Mucosa of rectum (tissue), 2 donors: ENCODE data around the gene VPS13C.

ENCODE experiments used
- H3K27ac ChIP-seq, 2 donors: one replicate each; pipeline ENCODE4 v1.7.0; 2013; ENCODE audit warnings: inconsistent platforms in 2 of 2, low read depth in 2 of 2, low read length in 2 of 2
- H3K27me3 ChIP-seq, 2 donors: one replicate each; pipeline ENCODE4 v1.7.0; 2013; ENCODE audit warnings: low read length in 2 of 2; ENCODE audit not compliant: control insufficient read depth in 2 of 2, insufficient read depth in 2 of 2
- H3K36me3 ChIP-seq, 2 donors: one replicate each; pipeline ENCODE4 v1.7.0; 2013; ENCODE audit warnings: low read length in 2 of 2; ENCODE audit not compliant: control insufficient read depth in 2 of 2, insufficient read depth in 2 of 2
- H3K4me1 ChIP-seq, 2 donors: one replicate each; pipeline ENCODE4 v1.7.0; 2013; ENCODE audit warnings: low read length in 2 of 2, mild to moderate bottlenecking in 1 of 2; ENCODE audit not compliant: control insufficient read depth in 2 of 2, insufficient read depth in 2 of 2
- H3K4me3 ChIP-seq, 2 donors: one replicate each; pipeline ENCODE4 v1.7.0; 2013; ENCODE audit warnings: low read length in 2 of 2
- H3K9ac ChIP-seq, 2 donors: one replicate each; pipeline ENCODE4 v1.7.0; 2013; ENCODE audit warnings: low read length in 2 of 2, low read depth in 1 of 2, mild to moderate bottlenecking in 1 of 2
- H3K9me3 ChIP-seq, 2 donors: one replicate each; pipeline ENCODE4 v1.7.0; 2013; ENCODE audit warnings: low read length in 2 of 2; ENCODE audit not compliant: control insufficient read depth in 2 of 2
- donor health status: healthy.
- donor health status: Normal muscosa, but diverticular disease.

VPS13C gene

GRCh38 chr15:62094388-62094787 lies 34.1 kb upstream of the VPS13C start:
- Histone ChIP-seq H3K27me3 (no peaks in the 10 kb centered on the region), H3K9ac (no peak overlapping the region), H3K4me1 (no peaks in the 10 kb centered on the region), H3K9me3 (no peaks in the 10 kb centered on the region), H3K27ac (no peak overlapping the region), H3K4me3 (no peak overlapping the region), H3K36me3 (no peaks in the 10 kb centered on the region)

DNA sequence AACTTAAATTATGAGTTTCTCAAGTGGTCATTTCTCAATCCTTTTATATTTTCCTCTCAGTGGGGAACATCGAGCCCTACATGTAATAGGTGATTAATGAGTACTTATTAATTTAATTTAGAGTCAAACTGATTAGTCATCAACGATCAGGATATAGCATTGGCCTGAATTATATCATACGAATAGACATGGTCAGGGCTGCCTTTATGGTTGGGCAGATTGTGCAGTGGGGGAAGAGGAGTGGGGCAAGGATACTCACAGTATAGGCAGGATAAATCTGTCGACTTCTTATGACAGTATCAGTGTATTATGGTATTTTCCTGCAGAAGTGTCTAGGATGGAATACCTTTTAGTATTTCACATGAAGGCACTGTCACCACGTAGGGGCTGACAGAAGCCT lies 33.6 kb upstream of the VPS13C start:
- Histone ChIP-seq H3K36me3 (no peaks in the 10 kb centered on the region), H3K4me1 (no peaks in the 10 kb centered on the region), H3K27me3 (no peaks in the 10 kb centered on the region), H3K9me3 (no peaks in the 10 kb centered on the region), H3K9ac (no peak overlapping the region), H3K27ac (no peak overlapping the region), H3K4me3 (no peak overlapping the region)

DNA sequence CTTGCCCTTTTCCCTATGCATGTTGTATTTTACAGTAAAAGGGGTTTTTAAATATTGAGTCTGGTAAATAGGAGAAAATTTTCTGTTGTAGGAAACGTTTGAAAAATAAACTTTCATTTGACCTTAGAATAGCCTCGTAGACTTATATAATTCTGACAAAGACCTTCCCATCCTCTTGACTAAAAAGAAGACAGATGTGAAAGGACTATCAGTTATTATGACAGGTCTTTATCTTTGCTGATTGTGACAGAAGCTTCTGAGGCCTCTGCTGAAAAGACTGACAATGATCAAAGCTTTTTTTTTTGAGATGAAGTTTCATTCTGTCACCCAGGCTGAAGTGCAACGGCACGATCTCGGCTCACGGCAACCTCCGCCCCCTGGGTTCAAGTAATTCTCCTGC lies 30.7 kb upstream of the VPS13C start:
- no peaks in the 10 kb centered on the region for H3K27me3 ChIP-seq
- no peak overlapping the region for H3K9ac ChIP-seq
- H3K4me3 ChIP-seq: no peak overlapping the region
- no peak overlapping the region for H3K27ac ChIP-seq
- H3K36me3 ChIP-seq: no peaks in the 10 kb centered on the region
- H3K4me1 ChIP-seq: peaks cover 0 to 6% of the 10 kb centered on the region in 2 donors
- no peaks in the 10 kb centered on the region for H3K9me3 ChIP-seq

DNA sequence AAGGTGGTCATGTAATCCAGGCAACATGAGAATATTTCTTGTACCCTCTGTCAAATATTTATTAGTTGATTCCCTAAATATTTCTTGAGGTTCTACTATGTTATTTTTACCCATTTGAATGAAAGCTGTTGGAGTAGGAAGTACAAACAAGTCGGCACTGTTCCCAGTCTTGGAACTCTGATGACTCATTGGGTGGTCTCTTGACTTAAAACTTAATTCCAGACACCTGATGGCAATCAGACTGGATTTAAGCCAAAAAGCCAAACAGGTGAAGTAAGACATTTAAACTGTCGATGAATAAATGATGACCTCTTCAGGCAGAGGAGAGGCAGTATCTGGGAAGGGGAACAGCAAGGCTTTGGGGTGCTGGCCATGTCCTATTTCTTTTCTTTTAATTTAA lies 29.4 kb upstream of the VPS13C start:
- Histone ChIP-seq H3K9me3 (no peaks in the 10 kb centered on the region), H3K4me1 (peaks cover 0 to 6% of the 10 kb centered on the region in 2 donors), H3K36me3 (no peaks in the 10 kb centered on the region), H3K27ac (no peak overlapping the region), H3K4me3 (no peak overlapping the region), H3K9ac (no peak overlapping the region), H3K27me3 (no peaks in the 10 kb centered on the region)

DNA sequence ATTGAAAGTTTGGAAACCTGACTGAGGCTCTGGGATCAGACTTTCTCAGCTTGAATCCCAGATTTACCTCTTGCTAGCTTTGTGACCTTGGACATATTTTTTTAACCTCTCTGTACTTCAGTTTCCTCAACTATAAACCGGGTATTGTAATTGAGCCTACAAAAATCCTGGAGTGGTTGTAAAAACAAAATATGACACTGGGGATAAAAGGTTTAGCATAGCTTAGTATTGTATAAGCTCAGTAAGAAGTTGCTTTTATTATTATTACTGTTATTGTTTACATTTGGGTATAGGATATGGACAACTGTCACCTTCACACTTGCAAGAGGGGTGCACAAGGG lies 28.1 kb upstream of the VPS13C start:
- H3K9me3 ChIP-seq: no peaks in the 10 kb centered on the region
- H3K9ac ChIP-seq: no peak overlapping the region
- no peak overlapping the region for H3K27ac ChIP-seq
- no peaks in the 10 kb centered on the region for H3K27me3 ChIP-seq
- no peaks in the 10 kb centered on the region for H3K36me3 ChIP-seq
- H3K4me3 ChIP-seq: no peak overlapping the region
- peaks cover 0 to 6% of the 10 kb centered on the region in 2 donors for H3K4me1 ChIP-seq

DNA sequence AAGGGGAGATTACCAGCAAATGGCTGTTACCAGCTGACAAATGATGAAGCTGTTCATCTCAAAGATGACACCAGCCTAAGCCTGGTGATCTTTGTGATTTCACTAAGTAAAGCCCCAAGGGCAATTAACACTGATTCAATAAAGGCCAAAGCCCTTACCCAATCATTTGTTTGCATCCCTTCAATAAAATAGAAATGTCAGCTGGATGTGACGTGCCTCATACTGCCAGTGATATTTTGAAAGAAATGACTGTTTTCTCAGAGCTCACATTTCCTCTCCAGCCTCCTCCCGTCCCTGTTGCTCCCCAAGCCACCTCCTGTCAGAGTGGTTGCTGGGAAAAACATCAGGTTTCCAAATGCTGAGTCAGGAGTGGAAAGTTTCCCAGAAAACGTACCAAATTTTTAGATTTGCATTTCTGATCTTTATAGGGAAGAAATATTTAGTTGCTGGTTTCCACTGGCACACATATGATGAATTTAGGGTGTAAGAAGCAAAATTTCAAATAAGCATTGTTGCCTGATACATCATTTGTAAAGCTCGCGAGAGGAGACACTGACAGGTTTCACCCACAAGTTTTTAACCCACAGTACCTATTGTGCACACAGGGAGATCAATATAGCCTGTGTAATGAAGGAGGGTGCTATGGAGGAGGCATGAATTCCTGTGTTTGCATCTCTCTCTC lies 27.6 kb upstream of the VPS13C start:
- Histone ChIP-seq H3K9me3 (no peaks in the 10 kb centered on the region), H3K9ac (no peak overlapping the region), H3K4me1 (peaks cover 0 to 10% of the 10 kb centered on the region in 2 donors), H3K4me3 (no peak overlapping the region), H3K36me3 (no peaks in the 10 kb centered on the region), H3K27me3 (no peaks in the 10 kb centered on the region), H3K27ac (no peak overlapping the region)

DNA sequence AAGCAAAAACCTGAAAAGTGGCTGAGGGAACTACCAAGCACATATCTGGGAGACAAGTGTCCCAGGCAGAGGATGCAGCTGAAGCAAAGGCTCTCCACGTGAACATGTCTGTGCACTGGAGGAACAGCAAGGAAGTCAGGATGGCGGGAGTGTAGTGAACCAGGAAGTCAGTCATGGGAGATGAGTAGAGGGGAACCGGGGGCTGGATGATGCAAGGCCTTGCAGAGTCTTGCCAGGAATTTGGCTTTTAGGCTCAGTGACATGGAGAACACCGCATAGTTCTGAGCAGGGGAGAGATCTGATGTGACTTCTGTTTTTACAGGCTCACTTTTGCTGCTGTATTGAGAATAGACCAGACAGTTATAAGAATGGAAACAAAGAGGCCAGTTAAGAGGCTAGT lies 25.5 kb upstream of the VPS13C start:
- H3K36me3 ChIP-seq: no peaks in the 10 kb centered on the region
- H3K27ac ChIP-seq: no peak overlapping the region
- H3K9ac ChIP-seq: no peak overlapping the region
- no peak overlapping the region for H3K4me3 ChIP-seq
- no peaks in the 10 kb centered on the region for H3K9me3 ChIP-seq
- peaks cover 0 to 10% of the 10 kb centered on the region in 2 donors for H3K4me1 ChIP-seq
- H3K27me3 ChIP-seq: no peaks in the 10 kb centered on the region

DNA sequence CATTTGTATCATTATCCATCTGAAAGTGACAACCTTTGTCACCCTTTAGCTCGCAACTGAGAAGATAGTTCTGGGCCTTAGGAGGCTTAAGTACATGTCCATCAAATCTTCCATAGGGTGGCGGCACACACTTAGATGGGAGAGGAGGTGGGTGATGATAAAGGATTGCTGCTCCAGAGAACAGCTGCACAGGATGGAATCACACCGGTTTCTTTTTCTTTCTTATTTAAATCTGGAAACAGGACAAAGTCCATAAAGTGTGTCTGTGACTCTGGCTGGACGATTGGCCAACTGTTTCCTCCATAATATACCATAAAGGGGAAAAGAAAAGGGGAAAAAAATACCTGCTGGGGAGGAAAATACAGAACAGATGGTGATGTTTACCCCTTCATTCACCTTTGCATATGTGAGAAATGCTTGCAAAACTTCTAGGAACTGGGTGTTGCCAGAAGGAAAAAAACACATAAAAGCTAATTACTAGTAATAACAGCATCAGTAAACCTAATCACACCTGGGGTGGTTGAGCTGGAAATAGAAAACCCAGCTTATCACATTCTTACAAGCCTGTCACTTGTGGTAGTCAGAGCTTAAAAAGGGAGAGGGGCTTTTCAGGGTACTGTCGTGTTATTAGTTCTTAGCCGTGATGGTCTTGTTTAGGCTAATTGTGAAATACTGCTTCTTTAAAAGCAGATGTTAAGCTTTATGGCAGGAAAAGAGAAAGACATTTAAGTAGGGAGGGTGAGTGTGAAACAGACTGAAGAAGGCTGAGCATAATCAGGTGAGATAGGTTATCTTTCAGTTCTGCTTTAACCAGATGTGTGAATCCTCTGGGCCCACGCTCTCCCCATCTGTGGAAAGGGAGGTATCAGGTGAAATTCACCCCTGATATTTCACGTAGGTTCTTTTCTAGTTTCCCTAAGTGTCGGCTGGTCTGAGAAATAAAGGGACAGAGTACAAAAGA lies 23.2 kb upstream of the VPS13C start:
- Histone ChIP-seq H3K27me3 (no peaks in the 10 kb centered on the region), H3K4me3 (no peak overlapping the region), H3K4me1 (peaks cover 0 to 8% of the 10 kb centered on the region in 2 donors), H3K9me3 (no peaks in the 10 kb centered on the region), H3K27ac (no peak overlapping the region), H3K9ac (no peak overlapping the region), H3K36me3 (no peaks in the 10 kb centered on the region)

DNA sequence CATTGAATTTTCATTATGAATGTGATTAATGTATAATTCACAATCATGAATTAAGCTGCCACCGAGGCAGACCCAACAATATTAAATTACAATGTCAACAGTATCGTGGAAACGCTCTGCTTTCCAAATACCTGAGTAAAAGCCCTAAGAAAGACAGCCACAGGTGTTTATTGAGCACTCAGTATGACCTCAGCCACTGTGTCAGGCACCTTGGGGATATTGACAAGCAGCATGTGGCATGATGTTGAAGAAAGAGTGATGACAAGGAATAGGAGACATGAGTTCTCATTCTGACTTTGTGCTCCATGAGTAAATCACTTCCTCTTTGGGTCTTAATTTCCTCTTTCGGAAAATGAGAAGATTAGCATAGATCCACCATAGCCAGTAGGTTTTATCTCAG lies 19.3 kb upstream of the VPS13C start:
- Histone ChIP-seq H3K4me1 (peaks cover 0 to 4% of the 10 kb centered on the region in 2 donors), H3K36me3 (no peaks in the 10 kb centered on the region), H3K27me3 (no peaks in the 10 kb centered on the region), H3K4me3 (no peak overlapping the region), H3K27ac (no peak overlapping the region), H3K9ac (no peak overlapping the region), H3K9me3 (no peaks in the 10 kb centered on the region)

DNA sequence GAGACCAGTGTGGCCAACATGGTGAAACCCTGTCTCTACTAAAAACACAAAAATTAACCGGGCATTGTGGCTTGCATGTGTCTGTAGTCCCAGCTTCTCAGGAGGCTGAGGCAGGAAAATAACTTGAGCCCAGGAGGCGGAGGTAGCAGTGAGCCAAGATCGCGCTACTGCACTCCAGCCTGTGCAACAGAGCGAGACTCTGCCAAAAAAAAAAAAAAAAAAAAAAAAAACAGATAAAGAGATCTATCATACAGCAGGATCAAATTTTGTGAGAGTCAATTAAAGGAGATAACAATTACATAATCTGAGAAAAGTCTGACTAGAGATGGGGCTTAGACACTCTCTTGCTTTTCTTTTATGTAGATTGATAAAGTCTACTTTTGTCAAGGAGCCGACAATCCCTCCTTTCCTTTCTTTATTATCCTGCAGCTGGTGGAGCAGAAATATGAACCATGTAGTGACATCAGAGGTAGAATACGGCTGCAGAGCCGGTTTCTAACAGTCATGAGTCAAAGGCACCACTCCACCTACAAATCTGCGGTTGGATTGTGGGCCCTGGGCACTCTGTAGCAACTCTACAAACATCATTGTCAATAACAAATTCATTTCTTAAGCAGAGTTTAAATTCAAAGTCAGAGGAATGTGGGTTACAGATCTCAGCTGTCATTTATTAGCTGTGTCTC lies 15.5 kb upstream of the VPS13C start:
- no peaks in the 10 kb centered on the region for H3K36me3 ChIP-seq
- no peak overlapping the region for H3K9ac ChIP-seq
- H3K27ac ChIP-seq: no peak overlapping the region

More for the DNA sequence above, 15.5 kb upstream of the VPS13C start:
- Histone ChIP-seq H3K4me3 (no peak overlapping the region), H3K9me3 (no peaks in the 10 kb centered on the region), H3K27me3 (no peaks in the 10 kb centered on the region), H3K4me1 (no peaks in the 10 kb centered on the region)
